A549 (cell line): ENCODE results near the gene KLHL30. TPM values are rescaled to one million over a fixed set of nuclear protein-coding genes. Genes with fewer than 3 reads are reported as not detected.

Source experiments
- ATAC-seq, 2 experiments: fragments of 200-7000 bp in 1 of 2; fragments of >200 bp in 1 of 2; cut with Nextera tagmentation in 1 of 2; cut with Tn5 transposase in 1 of 2; 3 replicates each; pipeline versions ENCODE4 v1.8.0 to v1.9.1; 2018 to 2020; ENCODE audit warnings: mild to moderate bottlenecking in 1 of 2, moderate library complexity in 1 of 2
- CTCF ChIA-PET: fragments of 300-600 bp; sonication (Branson Sonifier 250); formaldehyde crosslinking; extraction: SDS; loops from one replicate; lab custom pipeline; 2021; ENCODE audit warnings: antibody characterized with exemption, inconsistent platforms; lab: Yijun Ruan, JAX
- POLR2A ChIA-PET: fragments of 350-600 bp; formaldehyde crosslinking; extraction: SDS; loops from one replicate; lab custom pipeline; 2021; ENCODE audit warnings: antibody characterized with exemption, inconsistent platforms; lab: Yijun Ruan, JAX
- DNase-seq, 2 experiments: peaks; one replicate each; pipeline versions ENCODE4 v3.0.0 to v3.0.0-alpha.2; 2011 to 2016; ENCODE audit warnings: low read depth in 1 of 2, low spot score in 1 of 2
- FAIRE-seq: peaks from 2 replicates; lab custom pipeline; 2011; peaks lifted over from hg19 to GRCh38; lab: Jason Lieb, UNC
- H3K27ac ChIP-seq, 2 experiments: fragments of >200 bp; sonication (Bioruptor Twin); formaldehyde crosslinking; 3 replicates each; pipeline ENCODE4 v1.5.1; 2016 to 2017
- H3K4me1 ChIP-seq: fragments of >200 bp; sonication (Bioruptor Twin); formaldehyde crosslinking; 3 replicates; pipeline ENCODE4 v1.6.1; 2016
- H3K4me2 ChIP-seq: fragments of >200 bp; sonication (Bioruptor Twin); formaldehyde crosslinking; 3 replicates; pipeline ENCODE4 v1.6.1; 2016
- H3K4me3 ChIP-seq: fragments of >200 bp; sonication (Bioruptor Twin); formaldehyde crosslinking; 3 replicates; pipeline ENCODE4 v1.5.1; 2016
- H3K9me3 ChIP-seq: fragments of >200 bp; sonication (Bioruptor Twin); formaldehyde crosslinking; 3 replicates; pipeline ENCODE4 v1.6.1; 2016
- BHLHE40 ChIP-seq: IDR thresholded peaks from 2 replicates; pipeline ENCODE4 v1.6.1; 2012; ENCODE audit warnings: low read depth, low read length, inconsistent platforms
- CBX8 ChIP-seq: fragments of 200-600 bp; sonication (generic); IDR thresholded peaks from 2 replicates; pipeline ENCODE4 v1.6.1; 2016
- CEBPB ChIP-seq, 2 experiments: fragments of >200 bp in 1 of 2; sonication (Bioruptor Twin) in 1 of 2; formaldehyde crosslinking in 1 of 2; IDR thresholded peaks; 2 replicates each; pipeline ENCODE4 v1.6.1; 2012 to 2016
- CHD2 ChIP-seq: fragments of 150-350 bp; IDR thresholded peaks from 2 replicates; pipeline ENCODE4 v1.6.1; 2014; ENCODE audit warnings: low read length; ENCODE audit not compliant: partially characterized antibody
- FOSB ChIP-seq: fragments of 250-450 bp; sonication (Bioruptor Pico); IDR thresholded peaks from 2 replicates; pipeline ENCODE4 v1.5.0; 2020; ENCODE audit warnings: mild to moderate bottlenecking, moderate library complexity
- HOXA7 ChIP-seq: fragments of 250-450 bp; sonication (Bioruptor Pico); IDR thresholded peaks from 2 replicates; pipeline ENCODE4 v1.5.0; 2020; ENCODE audit warnings: mild to moderate bottlenecking, moderate library complexity
- JUN ChIP-seq, 2 experiments: fragments of >200 bp; sonication (Bioruptor Twin); formaldehyde crosslinking; IDR thresholded peaks; 2 replicates in 1 of 2; 3 replicates in 1 of 2; pipeline ENCODE4 v1.6.1; 2016 to 2017
- JUNB ChIP-seq: fragments of >200 bp; sonication (Bioruptor Twin); formaldehyde crosslinking; IDR thresholded peaks from 2 replicates; pipeline ENCODE4 v1.6.1; 2016
- KDM1A ChIP-seq: fragments of 200-600 bp; sonication (generic); IDR thresholded peaks from 2 replicates; pipeline ENCODE4 v1.6.1; 2016; ENCODE audit warnings: low read depth, mild to moderate bottlenecking
- MAFK ChIP-seq: fragments of 450-650 bp; IDR thresholded peaks from 2 replicates; pipeline ENCODE4 v1.6.1; 2014; ENCODE audit not compliant: partially characterized antibody
- MAZ ChIP-seq: fragments of 150-350 bp; IDR thresholded peaks from 2 replicates; pipeline ENCODE4 v1.6.1; 2014; ENCODE audit warnings: antibody characterized with exemption, low read depth, low read length, borderline replicate concordance
- MYC ChIP-seq: IDR thresholded peaks from 2 replicates; pipeline ENCODE4 v1.6.1; 2012; ENCODE audit warnings: mild to moderate bottlenecking, inconsistent platforms, low read length, improper control_type of control experiment, borderline replicate concordance
- NFE2L2 ChIP-seq: fragments of 150-350 bp; conservative IDR thresholded peaks from 2 replicates; pipeline ENCODE4 v1.6.1; 2014; ENCODE audit warnings: low read length
- PBX3 ChIP-seq: IDR thresholded peaks from 2 replicates; pipeline ENCODE4 v1.6.1; 2012
- RARB ChIP-seq: fragments of 250-450 bp; sonication (Bioruptor Pico); IDR thresholded peaks from 2 replicates; pipeline ENCODE4 v1.8.0; 2021; ENCODE audit warnings: mild to moderate bottlenecking, moderate library complexity
- SMC3 ChIP-seq: fragments of >200 bp; sonication (Bioruptor Twin); formaldehyde crosslinking; IDR thresholded peaks from 3 replicates; pipeline ENCODE4 v1.6.1; 2018; ENCODE audit warnings: inconsistent platforms
- SREBF2 ChIP-seq: fragments of 450-650 bp; IDR thresholded peaks from 2 replicates; pipeline ENCODE4 v1.6.1; 2014; ENCODE audit warnings: mild to moderate bottlenecking, moderate library complexity
- TP53 ChIP-seq: fragments of 250-450 bp; sonication (Bioruptor Pico); IDR thresholded peaks from 2 replicates; pipeline ENCODE4 v1.5.0; 2021; ENCODE audit warnings: mild to moderate bottlenecking, moderate library complexity
- WGBS: methylation state at CpG from one replicate; pipeline ENCODE4 v1.1.6; 2017; ENCODE audit errors: missing lambda C conversion rate; 5-methylcytosine and 5-hydroxymethylcytosine counted together
- polyA plus RNA-seq, 4 experiments: library from polyadenylated mRNA; depleted of rRNA in 3 of 4; stranded (reverse); fragments of >200 nt; fragmentation: RNase III in 1 of 4; extraction: RNeasy Plus Mini Kit Qiagen cat#74134 plus additional on column Dnase treatment in 1 of 4; gene quantifications; 2 replicates in 3 of 4; 3 replicates in 1 of 4; pipeline ENCODE4 v1.2.3, GENCODE V29; 2011 to 2017
- TF ChIP-seq, protein P1 (sequence below): IDR thresholded peaks from 2 replicates; pipeline ENCODE4 v1.6.1; 2012; ENCODE audit warnings: low read depth, borderline replicate concordance
- TF ChIP-seq, protein P2 (sequence below): fragments of 150-350 bp; IDR thresholded peaks from 2 replicates; pipeline ENCODE4 v1.6.1; 2014; ENCODE audit warnings: low read depth, mild to moderate bottlenecking, low read length
- TF ChIP-seq, protein P3 (sequence below): fragments of >200 bp; sonication (Bioruptor Twin); formaldehyde crosslinking; IDR thresholded peaks from 3 replicates; pipeline ENCODE4 v1.6.1; 2016
- TF ChIP-seq, protein P4 (sequence below): fragments of 200-600 bp; sonication (generic); IDR thresholded peaks from 2 replicates; pipeline ENCODE4 v1.6.1; 2016; ENCODE audit warnings: antibody characterized with exemption, mild to moderate bottlenecking, moderate library complexity
- TF ChIP-seq, protein P5 (sequence below): IDR thresholded peaks from 2 replicates; pipeline ENCODE4 v1.6.1; 2012

KLHL30 gene
- polyA plus RNA-seq, 2 of the 4 experiments (the other 2 are of a cell fraction), result 0.04 TPM

- WGBS, result 60% methylated on average over 2 of the region's 21 CpGs
- ATAC-seq (no peak), DNase-seq (no peak), FAIRE-seq (no peak)
- ChIA-PET CTCF (interaction anchor here (1.5 kb wide), 1 partner anchor 246 kb away, joined by 3 read pairs; no protein-coding TSS in a partner anchor), POLR2A (no interaction called here)
- Histone ChIP-seq H3K4me3 (no peak overlapping the region), H3K4me1 (no peaks in the 10 kb centered on the region), H3K27ac (no peak overlapping the region), H3K4me2 (no peak overlapping the region), H3K9me3 (no peaks in the 10 kb centered on the region)
- no peak for TF ChIP-seq HOXA7 (CRISPR knock-in tag)
- TF ChIP-seq, protein P1, sequence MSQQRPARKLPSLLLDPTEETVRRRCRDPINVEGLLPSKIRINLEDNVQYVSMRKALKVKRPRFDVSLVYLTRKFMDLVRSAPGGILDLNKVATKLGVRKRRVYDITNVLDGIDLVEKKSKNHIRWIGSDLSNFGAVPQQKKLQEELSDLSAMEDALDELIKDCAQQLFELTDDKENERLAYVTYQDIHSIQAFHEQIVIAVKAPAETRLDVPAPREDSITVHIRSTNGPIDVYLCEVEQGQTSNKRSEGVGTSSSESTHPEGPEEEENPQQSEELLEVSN, result no peak
- TF ChIP-seq KDM1A, result no peak
- TF ChIP-seq FOSB (CRISPR knock-in tag), result no peak
- TF ChIP-seq BHLHE40, result no peak
- TF ChIP-seq MAFK, result no peak
- no peak for TF ChIP-seq JUN (IDR thresholded peaks at IDR 0.05)
- TF ChIP-seq PBX3, result no peak
- TF ChIP-seq JUNB, result no peak
- TF ChIP-seq SMC3, result no peak
- TF ChIP-seq, protein P2, sequence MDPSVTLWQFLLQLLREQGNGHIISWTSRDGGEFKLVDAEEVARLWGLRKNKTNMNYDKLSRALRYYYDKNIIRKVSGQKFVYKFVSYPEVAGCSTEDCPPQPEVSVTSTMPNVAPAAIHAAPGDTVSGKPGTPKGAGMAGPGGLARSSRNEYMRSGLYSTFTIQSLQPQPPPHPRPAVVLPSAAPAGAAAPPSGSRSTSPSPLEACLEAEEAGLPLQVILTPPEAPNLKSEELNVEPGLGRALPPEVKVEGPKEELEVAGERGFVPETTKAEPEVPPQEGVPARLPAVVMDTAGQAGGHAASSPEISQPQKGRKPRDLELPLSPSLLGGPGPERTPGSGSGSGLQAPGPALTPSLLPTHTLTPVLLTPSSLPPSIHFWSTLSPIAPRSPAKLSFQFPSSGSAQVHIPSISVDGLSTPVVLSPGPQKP, result no peak
- no peak for TF ChIP-seq CEBPB (IDR thresholded peaks at IDR 0.05)
- TF ChIP-seq, protein P3, sequence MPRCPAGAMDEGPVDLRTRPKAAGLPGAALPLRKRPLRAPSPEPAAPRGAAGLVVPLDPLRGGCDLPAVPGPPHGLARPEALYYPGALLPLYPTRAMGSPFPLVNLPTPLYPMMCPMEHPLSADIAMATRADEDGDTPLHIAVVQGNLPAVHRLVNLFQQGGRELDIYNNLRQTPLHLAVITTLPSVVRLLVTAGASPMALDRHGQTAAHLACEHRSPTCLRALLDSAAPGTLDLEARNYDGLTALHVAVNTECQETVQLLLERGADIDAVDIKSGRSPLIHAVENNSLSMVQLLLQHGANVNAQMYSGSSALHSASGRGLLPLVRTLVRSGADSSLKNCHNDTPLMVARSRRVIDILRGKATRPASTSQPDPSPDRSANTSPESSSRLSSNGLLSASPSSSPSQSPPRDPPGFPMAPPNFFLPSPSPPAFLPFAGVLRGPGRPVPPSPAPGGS, result no peak
- TF ChIP-seq CHD2, result no peak
Measured at GRCh38 chr2:238104691-238105371, 33.6 kb upstream of the KLHL30 start.

DNA sequence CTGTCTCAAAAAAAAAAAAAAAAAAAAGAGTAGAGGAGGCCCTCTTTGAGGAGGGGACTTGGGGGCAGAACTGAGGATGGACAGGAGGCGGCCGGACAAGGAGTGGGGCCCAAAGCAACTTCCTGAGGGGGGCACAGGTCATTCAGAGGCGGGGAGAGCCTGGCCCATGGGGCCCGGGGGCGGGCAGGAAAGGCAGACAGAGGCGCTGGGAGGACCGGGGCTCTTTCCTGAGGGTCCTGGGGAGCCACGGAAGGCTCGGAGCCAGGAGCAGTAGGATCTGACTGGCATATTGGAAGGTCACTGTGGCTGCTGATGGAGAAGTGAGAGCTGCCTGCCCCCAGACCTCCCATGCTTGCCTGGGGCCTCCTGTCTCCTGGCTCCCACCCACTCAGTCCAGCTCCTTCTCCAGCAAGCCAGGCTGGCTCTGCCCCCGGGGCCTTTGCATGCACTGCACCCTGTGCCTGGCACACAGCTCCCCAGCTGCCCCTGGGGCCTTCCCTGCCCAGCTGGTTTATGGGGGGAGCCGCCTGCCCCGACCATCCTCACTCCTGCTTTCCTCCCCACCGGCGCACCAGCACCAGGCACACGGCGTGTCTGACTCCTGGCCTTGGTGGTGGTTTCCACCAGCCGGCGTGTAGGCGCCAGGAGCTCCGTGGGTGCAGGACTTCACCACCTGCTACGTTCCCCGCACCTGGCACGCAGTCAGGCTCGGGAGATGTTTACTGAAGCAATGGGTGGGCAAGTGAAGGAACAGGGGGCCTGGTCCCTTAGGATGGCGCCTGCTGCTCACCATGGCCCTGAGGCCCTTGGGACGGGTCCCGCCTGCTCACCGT is 32.7 kb upstream of the KLHL30 start:
- TF ChIP-seq NFE2L2, result no peak
- TF ChIP-seq, protein P2, result no peak
- no peak for TF ChIP-seq HOXA7 (CRISPR knock-in tag)
- no peak for TF ChIP-seq CBX8
- no peak for TF ChIP-seq MYC
- TF ChIP-seq, protein P4, sequence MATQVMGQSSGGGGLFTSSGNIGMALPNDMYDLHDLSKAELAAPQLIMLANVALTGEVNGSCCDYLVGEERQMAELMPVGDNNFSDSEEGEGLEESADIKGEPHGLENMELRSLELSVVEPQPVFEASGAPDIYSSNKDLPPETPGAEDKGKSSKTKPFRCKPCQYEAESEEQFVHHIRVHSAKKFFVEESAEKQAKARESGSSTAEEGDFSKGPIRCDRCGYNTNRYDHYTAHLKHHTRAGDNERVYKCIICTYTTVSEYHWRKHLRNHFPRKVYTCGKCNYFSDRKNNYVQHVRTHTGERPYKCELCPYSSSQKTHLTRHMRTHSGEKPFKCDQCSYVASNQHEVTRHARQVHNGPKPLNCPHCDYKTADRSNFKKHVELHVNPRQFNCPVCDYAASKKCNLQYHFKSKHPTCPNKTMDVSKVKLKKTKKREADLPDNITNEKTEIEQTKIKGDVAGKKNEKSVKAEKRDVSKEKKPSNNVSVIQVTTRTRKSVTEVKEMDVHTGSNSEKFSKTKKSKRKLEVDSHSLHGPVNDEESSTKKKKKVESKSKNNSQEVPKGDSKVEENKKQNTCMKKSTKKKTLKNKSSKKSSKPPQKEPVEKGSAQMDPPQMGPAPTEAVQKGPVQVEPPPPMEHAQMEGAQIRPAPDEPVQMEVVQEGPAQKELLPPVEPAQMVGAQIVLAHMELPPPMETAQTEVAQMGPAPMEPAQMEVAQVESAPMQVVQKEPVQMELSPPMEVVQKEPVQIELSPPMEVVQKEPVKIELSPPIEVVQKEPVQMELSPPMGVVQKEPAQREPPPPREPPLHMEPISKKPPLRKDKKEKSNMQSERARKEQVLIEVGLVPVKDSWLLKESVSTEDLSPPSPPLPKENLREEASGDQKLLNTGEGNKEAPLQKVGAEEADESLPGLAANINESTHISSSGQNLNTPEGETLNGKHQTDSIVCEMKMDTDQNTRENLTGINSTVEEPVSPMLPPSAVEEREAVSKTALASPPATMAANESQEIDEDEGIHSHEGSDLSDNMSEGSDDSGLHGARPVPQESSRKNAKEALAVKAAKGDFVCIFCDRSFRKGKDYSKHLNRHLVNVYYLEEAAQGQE, result no peak
- TF ChIP-seq RARB (CRISPR knock-in tag), result no peak
- no peak for TF ChIP-seq SREBF2
- TF ChIP-seq MAZ, result no peak
- TF ChIP-seq, protein P5, sequence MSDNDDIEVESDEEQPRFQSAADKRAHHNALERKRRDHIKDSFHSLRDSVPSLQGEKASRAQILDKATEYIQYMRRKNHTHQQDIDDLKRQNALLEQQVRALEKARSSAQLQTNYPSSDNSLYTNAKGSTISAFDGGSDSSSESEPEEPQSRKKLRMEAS, result no peak
- no peak for TF ChIP-seq BHLHE40
- TF ChIP-seq TP53 (CRISPR knock-in tag), result no peak
- TF ChIP-seq CEBPB (IDR thresholded peaks at IDR 0.05), result no peak
- no peak for FAIRE-seq
- 81% methylated on average over 21 of the region's 28 CpGs for WGBS
- DNase-seq, result no peak
- ATAC-seq, result no peak
- Histone ChIP-seq H3K4me3 (no peak overlapping the region), H3K4me2 (no peak overlapping the region), H3K9me3 (no peaks in the 10 kb centered on the region), H3K4me1 (no peaks in the 10 kb centered on the region), H3K27ac (no peak overlapping the region)
- POLR2A ChIA-PET, result no interaction called here
- CTCF ChIA-PET, result interaction anchor here (1.5 kb wide), 1 partner anchor 247 kb away, joined by 3 read pairs; no protein-coding TSS in a partner anchor
